HCT116 (cell line): ENCODE results near the gene ACP7. TPM values are rescaled to one million over a fixed set of nuclear protein-coding genes. Genes with fewer than 3 reads are reported as not detected.

Experiments
- ATAC-seq: fragments of 200-7000 bp; cut with Tn5 transposase; 2 replicates; pipeline ENCODE4 v1.9.1; 2020; ENCODE audit warnings: mild to moderate bottlenecking, moderate library complexity
- BruUV-seq: library from RNA; stranded (reverse); fragments of 400-500 nt; replicated peaks from 2 replicates; lab custom pipeline; 2021; lab: Mats Ljungman, UMichigan
- CTCF ChIA-PET: fragments of 300-600 bp; sonication (Branson Sonifier 250); formaldehyde crosslinking; loops from one replicate; lab custom pipeline; 2021; ENCODE audit warnings: antibody characterized with exemption; lab: Charles Lee
- POLR2A ChIA-PET: fragments of 300-600, 350-600 bp; sonication (Branson Sonifier 250); formaldehyde crosslinking; loops from one replicate; lab custom pipeline; 2021; ENCODE audit warnings: antibody characterized with exemption; lab: Charles Lee
- RAD21 ChIA-PET, 2 experiments: fragments of 300-600 bp; sonication (Branson Sonifier 250); formaldehyde crosslinking; loops; one replicate each; lab custom pipeline; 2023; ENCODE audit warnings: low total read pairs in 2 of 2; ENCODE audit not compliant: uncharacterized antibody in 2 of 2, unreplicated experiment in 2 of 2, low non-redundant PET in 1 of 2; lab: Charles Lee
- DNase-seq: peaks from one replicate; pipeline ENCODE4 v3.0.0-alpha.2; 2010; ENCODE audit warnings: low read depth, low spot score
- H2AFZ ChIP-seq: fragments of 200-600 bp; shearing (Covaris generic), sonication (generic); 2 replicates; pipeline ENCODE4 v1.6.1; 2017; ENCODE audit warnings: low read depth, mixed run types, mixed read lengths, antibody characterized with exemption, low read length; ENCODE audit not compliant: poor library complexity, severe bottlenecking
- H3K27ac ChIP-seq: 2 replicates; pipeline ENCODE4 v1.5.1; 2012; ENCODE audit warnings: low read depth, low read length
- H3K27me3 ChIP-seq: fragments of 200-600 bp; sonication (generic); 2 replicates; pipeline ENCODE4 v1.6.1; 2016; ENCODE audit warnings: mixed run types, low read length, mixed read lengths; ENCODE audit not compliant: insufficient read depth
- H3K36me3 ChIP-seq, 2 experiments: fragments of 200-500 bp in 1 of 2; fragments of 200-600 bp in 1 of 2; sonication (Bioruptor generic) in 1 of 2; sonication (generic) in 1 of 2; 2 replicates each; pipeline versions ENCODE4 v1.5.1 to v1.6.1; 2014 to 2016; ENCODE audit warnings: low read length in 2 of 2, inconsistent platforms in 1 of 2, mixed read lengths in 1 of 2, mixed run types in 1 of 2; ENCODE audit not compliant: insufficient read depth in 2 of 2, control insufficient read depth in 1 of 2
- H3K4me1 ChIP-seq, 2 experiments: fragments of 200-600 bp in 1 of 2; sonication (generic) in 1 of 2; 2 replicates each; pipeline versions ENCODE4 v1.5.1 to v1.6.1; 2012 to 2017; ENCODE audit warnings: low read length in 2 of 2, inconsistent platforms in 1 of 2, mild to moderate bottlenecking in 1 of 2, mixed read lengths in 1 of 2, mixed run types in 1 of 2, moderate library complexity in 1 of 2; ENCODE audit not compliant: insufficient read depth in 2 of 2, control insufficient read depth in 1 of 2
- H3K4me2 ChIP-seq: fragments of 200-600 bp; sonication (generic); 2 replicates; pipeline ENCODE4 v1.6.1; 2017; ENCODE audit warnings: mixed run types, low read length, mixed read lengths
- H3K4me3 ChIP-seq, 2 experiments: fragments of 200-600 bp in 1 of 2; sonication (generic) in 1 of 2; replicated peaks in 1 of 2; 2 replicates each; pipeline ENCODE4 v1.5.1; 2011 to 2016; ENCODE audit warnings: low read length in 2 of 2, control low read depth in 1 of 2, low read depth in 1 of 2, mild to moderate bottlenecking in 1 of 2, mixed read lengths in 1 of 2, mixed run types in 1 of 2
- H3K79me2 ChIP-seq: fragments of 200-600 bp; sonication (generic); 2 replicates; pipeline ENCODE4 v1.6.1; 2017; ENCODE audit warnings: mild to moderate bottlenecking, mixed run types, low read length, moderate library complexity, mixed read lengths; ENCODE audit not compliant: insufficient read depth
- H3K9ac ChIP-seq: fragments of 200-600 bp; sonication (generic); 2 replicates; pipeline ENCODE4 v1.6.1; 2016; ENCODE audit warnings: low read length, mixed read lengths
- H3K9me2 ChIP-seq: fragments of 200-600 bp; sonication (generic), shearing (Covaris generic); 2 replicates; pipeline ENCODE4 v1.6.1; 2017; ENCODE audit warnings: mixed run types, mild to moderate bottlenecking, moderate library complexity; ENCODE audit not compliant: insufficient read depth
- H3K9me3 ChIP-seq, 2 experiments: fragments of 200-500 bp in 1 of 2; fragments of 200-600 bp in 1 of 2; sonication (Bioruptor generic) in 1 of 2; sonication (generic) in 1 of 2; 2 replicates each; pipeline ENCODE4 v1.6.1; 2014 to 2017; ENCODE audit warnings: low read length in 2 of 2, mixed read lengths in 2 of 2, inconsistent platforms in 1 of 2, low read depth in 1 of 2, mild to moderate bottlenecking in 1 of 2, mixed run types in 1 of 2, moderate library complexity in 1 of 2; ENCODE audit not compliant: control insufficient read depth in 1 of 2, insufficient read depth in 1 of 2
- H4K20me1 ChIP-seq: fragments of 200-600 bp; sonication (generic), shearing (Covaris generic); 2 replicates; pipeline ENCODE4 v1.6.1; 2017; ENCODE audit warnings: mixed run types, mild to moderate bottlenecking, moderate library complexity; ENCODE audit not compliant: insufficient read depth
- CBX3 ChIP-seq: IDR thresholded peaks from 2 replicates; pipeline ENCODE4 v1.6.1; 2012; ENCODE audit warnings: low read depth
- CEBPB ChIP-seq: IDR thresholded peaks from 2 replicates; pipeline ENCODE4 v1.6.1; 2012; ENCODE audit warnings: low read depth
- EGR1 ChIP-seq: IDR thresholded peaks from 2 replicates; pipeline ENCODE4 v1.6.1; 2012; ENCODE audit warnings: low read depth
- ELF1 ChIP-seq: IDR thresholded peaks from 2 replicates; pipeline ENCODE4 v1.6.1; 2012; ENCODE audit warnings: low read depth, borderline replicate concordance
- EZH2 ChIP-seq: fragments of 200-600 bp; sonication (generic); IDR thresholded peaks from 2 replicates; pipeline ENCODE4 v1.6.1; 2017; ENCODE audit warnings: antibody characterized with exemption, mixed run types
- EZH2phosphoT487 ChIP-seq: fragments of 200-600 bp; IDR thresholded peaks from 2 replicates; pipeline ENCODE4 v1.6.1; 2018; ENCODE audit warnings: antibody characterized with exemption, borderline replicate concordance
- JUND ChIP-seq: IDR thresholded peaks from 2 replicates; pipeline ENCODE4 v1.6.1; 2012
- POLR2A ChIP-seq: IDR thresholded peaks from 2 replicates; pipeline ENCODE4 v1.7.0; 2011; ENCODE audit warnings: borderline replicate concordance; ENCODE audit not compliant: insufficient read depth, insufficient read length; ENCODE audit errors: extremely low read depth
- POLR2AphosphoS5 ChIP-seq: IDR thresholded peaks from 2 replicates; pipeline ENCODE4 v1.6.1; 2011; ENCODE audit warnings: mild to moderate bottlenecking, low read depth, low read length, moderate library complexity
- RAD21 ChIP-seq: IDR thresholded peaks from 2 replicates; pipeline ENCODE4 v1.6.1; 2012; ENCODE audit warnings: low read depth, mild to moderate bottlenecking
- SIN3A ChIP-seq: IDR thresholded peaks from 2 replicates; pipeline ENCODE4 v1.6.1; 2012; ENCODE audit warnings: low read depth
- SP1 ChIP-seq: IDR thresholded peaks from 2 replicates; pipeline ENCODE4 v1.6.1; 2012; ENCODE audit warnings: low read depth
- SRF ChIP-seq: IDR thresholded peaks from 2 replicates; pipeline ENCODE4 v1.6.1; 2012; ENCODE audit warnings: low read depth
- YY1 ChIP-seq: IDR thresholded peaks from 2 replicates; pipeline ENCODE4 v1.6.1; 2011; ENCODE audit warnings: low read length, low read depth, moderate library complexity, mild to moderate bottlenecking; ENCODE audit not compliant: insufficient replicate concordance; ENCODE audit errors: extremely low read depth
- intact Hi-C: fragments of 100-400 bp; cut with micrococcal nuclease; formaldehyde crosslinking; loops from 2 replicates; pipeline ENCODE4 v1.10.0; 2022
- total RNA-seq: library from RNA; stranded (reverse); gene quantifications from one replicate; pipeline ENCODE4 v1.2.1, GENCODE V29; 2021; ENCODE audit not compliant: unreplicated experiment
- TF ChIP-seq, protein P1 (sequence below): IDR thresholded peaks from 2 replicates; pipeline ENCODE4 v1.6.1; 2012
- TF ChIP-seq, protein P2 (sequence below): IDR thresholded peaks from 2 replicates; pipeline ENCODE4 v1.6.1; 2011; ENCODE audit warnings: mild to moderate bottlenecking, low read length, moderate library complexity; ENCODE audit not compliant: insufficient replicate concordance; ENCODE audit errors: extremely low read depth
- TF ChIP-seq, protein P3 (sequence below): IDR thresholded peaks from 2 replicates; pipeline ENCODE4 v1.6.1; 2012; ENCODE audit warnings: low read depth
- TF ChIP-seq, protein P4 (sequence below): IDR thresholded peaks from 2 replicates; pipeline ENCODE4 v1.6.1; 2012
- TF ChIP-seq, protein P5 (sequence below), 3 experiments: fragments of 200-600 bp in 1 of 3; sonication (generic) in 1 of 3; IDR thresholded peaks in 2 of 3; conservative IDR thresholded peaks in 1 of 3; 2 replicates each; pipeline ENCODE4 v1.5.1; 2012 to 2017; ENCODE audit warnings: low read depth in 2 of 3, low read length in 2 of 3, antibody characterized with exemption in 1 of 3, borderline replicate concordance in 1 of 3, control low read depth in 1 of 3, mild to moderate bottlenecking in 1 of 3, mixed read lengths in 1 of 3, mixed run types in 1 of 3, moderate library complexity in 1 of 3; ENCODE audit not compliant: insufficient read depth in 1 of 3

Gene ACP7
- total RNA-seq, 1 experiment from 2014 or later, result 4.7 TPM

DNA sequence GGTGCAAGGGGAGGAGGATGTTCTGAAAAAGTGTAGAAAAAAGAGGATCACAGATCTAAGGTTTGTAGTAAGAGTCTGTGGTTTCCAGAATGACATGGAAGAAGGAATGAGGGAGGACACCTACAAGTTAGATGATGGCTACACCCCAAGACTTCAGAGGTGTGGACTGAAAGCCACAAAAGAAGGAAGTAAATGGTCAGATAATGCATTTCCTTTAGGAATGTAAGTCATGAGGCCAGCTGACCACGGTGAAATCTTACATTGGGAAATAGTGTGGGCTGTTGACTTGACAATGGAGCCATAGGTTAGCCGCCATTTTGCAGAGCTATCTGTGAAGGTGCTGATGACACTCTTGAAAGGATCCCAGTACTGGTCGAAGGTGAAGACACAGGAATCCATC, 26.6 kb upstream of the ACP7 start:
- ChIA-PET CTCF (no interaction called here), RAD21 (no interaction called here), POLR2A (no interaction called here)
- no peak for DNase-seq
- Histone ChIP-seq H3K9me3 (no peaks in the 10 kb centered on the region; a peak in 1 of 4 replicates), H2AFZ (no peak overlapping the region), H3K4me3 (no peak overlapping the region), H3K9me2 (no peaks in the 10 kb centered on the region), H4K20me1 (no peaks in the 10 kb centered on the region), H3K36me3 (no peaks in the 10 kb centered on the region), H3K4me2 (no peak overlapping the region), H3K4me1 (peaks cover 0 to 8% of the 10 kb centered on the region in 2 experiments; a peak in 1 of 4 replicates), H3K79me2 (no peaks in the 10 kb centered on the region), H3K9ac (no peak overlapping the region), H3K27me3 (no peaks in the 10 kb centered on the region), H3K27ac (no peak overlapping the region)
- BruUV-seq, result no TSS peak
- no peak for ATAC-seq
- intact Hi-C loops, result no loop called here
- TF ChIP-seq EZH2 (no peak), RAD21 (no peak), CBX3 (no peak), ELF1 (no peak), YY1 (no peak), SP1 (no peak), SIN3A (no peak), POLR2A (no peak), JUND (no peak), POLR2AphosphoS5 (no peak), SRF (no peak), EZH2phosphoT487 (no peak), EGR1 (no peak), CEBPB (no peak)
- TF ChIP-seq, protein P1, sequence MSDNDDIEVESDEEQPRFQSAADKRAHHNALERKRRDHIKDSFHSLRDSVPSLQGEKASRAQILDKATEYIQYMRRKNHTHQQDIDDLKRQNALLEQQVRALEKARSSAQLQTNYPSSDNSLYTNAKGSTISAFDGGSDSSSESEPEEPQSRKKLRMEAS, result no peak
- TF ChIP-seq, protein P2, sequence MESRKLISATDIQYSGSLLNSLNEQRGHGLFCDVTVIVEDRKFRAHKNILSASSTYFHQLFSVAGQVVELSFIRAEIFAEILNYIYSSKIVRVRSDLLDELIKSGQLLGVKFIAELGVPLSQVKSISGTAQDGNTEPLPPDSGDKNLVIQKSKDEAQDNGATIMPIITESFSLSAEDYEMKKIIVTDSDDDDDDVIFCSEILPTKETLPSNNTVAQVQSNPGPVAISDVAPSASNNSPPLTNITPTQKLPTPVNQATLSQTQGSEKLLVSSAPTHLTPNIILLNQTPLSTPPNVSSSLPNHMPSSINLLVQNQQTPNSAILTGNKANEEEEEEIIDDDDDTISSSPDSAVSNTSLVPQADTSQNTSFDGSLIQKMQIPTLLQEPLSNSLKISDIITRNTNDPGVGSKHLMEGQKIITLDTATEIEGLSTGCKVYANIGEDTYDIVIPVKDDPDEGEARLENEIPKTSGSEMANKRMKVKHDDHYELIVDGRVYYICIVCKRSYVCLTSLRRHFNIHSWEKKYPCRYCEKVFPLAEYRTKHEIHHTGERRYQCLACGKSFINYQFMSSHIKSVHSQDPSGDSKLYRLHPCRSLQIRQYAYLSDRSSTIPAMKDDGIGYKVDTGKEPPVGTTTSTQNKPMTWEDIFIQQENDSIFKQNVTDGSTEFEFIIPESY, result no peak
- TF ChIP-seq, protein P3, sequence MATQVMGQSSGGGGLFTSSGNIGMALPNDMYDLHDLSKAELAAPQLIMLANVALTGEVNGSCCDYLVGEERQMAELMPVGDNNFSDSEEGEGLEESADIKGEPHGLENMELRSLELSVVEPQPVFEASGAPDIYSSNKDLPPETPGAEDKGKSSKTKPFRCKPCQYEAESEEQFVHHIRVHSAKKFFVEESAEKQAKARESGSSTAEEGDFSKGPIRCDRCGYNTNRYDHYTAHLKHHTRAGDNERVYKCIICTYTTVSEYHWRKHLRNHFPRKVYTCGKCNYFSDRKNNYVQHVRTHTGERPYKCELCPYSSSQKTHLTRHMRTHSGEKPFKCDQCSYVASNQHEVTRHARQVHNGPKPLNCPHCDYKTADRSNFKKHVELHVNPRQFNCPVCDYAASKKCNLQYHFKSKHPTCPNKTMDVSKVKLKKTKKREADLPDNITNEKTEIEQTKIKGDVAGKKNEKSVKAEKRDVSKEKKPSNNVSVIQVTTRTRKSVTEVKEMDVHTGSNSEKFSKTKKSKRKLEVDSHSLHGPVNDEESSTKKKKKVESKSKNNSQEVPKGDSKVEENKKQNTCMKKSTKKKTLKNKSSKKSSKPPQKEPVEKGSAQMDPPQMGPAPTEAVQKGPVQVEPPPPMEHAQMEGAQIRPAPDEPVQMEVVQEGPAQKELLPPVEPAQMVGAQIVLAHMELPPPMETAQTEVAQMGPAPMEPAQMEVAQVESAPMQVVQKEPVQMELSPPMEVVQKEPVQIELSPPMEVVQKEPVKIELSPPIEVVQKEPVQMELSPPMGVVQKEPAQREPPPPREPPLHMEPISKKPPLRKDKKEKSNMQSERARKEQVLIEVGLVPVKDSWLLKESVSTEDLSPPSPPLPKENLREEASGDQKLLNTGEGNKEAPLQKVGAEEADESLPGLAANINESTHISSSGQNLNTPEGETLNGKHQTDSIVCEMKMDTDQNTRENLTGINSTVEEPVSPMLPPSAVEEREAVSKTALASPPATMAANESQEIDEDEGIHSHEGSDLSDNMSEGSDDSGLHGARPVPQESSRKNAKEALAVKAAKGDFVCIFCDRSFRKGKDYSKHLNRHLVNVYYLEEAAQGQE, result no peak
- TF ChIP-seq, protein P4, sequence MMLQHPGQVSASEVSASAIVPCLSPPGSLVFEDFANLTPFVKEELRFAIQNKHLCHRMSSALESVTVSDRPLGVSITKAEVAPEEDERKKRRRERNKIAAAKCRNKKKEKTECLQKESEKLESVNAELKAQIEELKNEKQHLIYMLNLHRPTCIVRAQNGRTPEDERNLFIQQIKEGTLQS, result no peak
- TF ChIP-seq, protein P5, sequence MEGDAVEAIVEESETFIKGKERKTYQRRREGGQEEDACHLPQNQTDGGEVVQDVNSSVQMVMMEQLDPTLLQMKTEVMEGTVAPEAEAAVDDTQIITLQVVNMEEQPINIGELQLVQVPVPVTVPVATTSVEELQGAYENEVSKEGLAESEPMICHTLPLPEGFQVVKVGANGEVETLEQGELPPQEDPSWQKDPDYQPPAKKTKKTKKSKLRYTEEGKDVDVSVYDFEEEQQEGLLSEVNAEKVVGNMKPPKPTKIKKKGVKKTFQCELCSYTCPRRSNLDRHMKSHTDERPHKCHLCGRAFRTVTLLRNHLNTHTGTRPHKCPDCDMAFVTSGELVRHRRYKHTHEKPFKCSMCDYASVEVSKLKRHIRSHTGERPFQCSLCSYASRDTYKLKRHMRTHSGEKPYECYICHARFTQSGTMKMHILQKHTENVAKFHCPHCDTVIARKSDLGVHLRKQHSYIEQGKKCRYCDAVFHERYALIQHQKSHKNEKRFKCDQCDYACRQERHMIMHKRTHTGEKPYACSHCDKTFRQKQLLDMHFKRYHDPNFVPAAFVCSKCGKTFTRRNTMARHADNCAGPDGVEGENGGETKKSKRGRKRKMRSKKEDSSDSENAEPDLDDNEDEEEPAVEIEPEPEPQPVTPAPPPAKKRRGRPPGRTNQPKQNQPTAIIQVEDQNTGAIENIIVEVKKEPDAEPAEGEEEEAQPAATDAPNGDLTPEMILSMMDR (IDR thresholded peaks at IDR 0.05 in 2 of 3, conservative IDR thresholded peaks at IDR 0.05 in 1 of 3; ENCODE audit: borderline replicate concordance in 1 of 3, insufficient read depth in 1 of 3, low read depth in 2 of 3, low read length in 2 of 3), result no peak
- TF ChIP-seq, all 23 proteins: peak for 0
